GM11168 (cell line): ENCODE data around the gene STON2.

ENCODE experiments used
- in situ Hi-C: fragments of 300-500 bp; cut with MboI; formaldehyde crosslinking; loops from one replicate; pipeline ENCODE4 v1.12.0; 2022; ENCODE audit warnings: low sequenced_read_pairs; ENCODE audit not compliant: unreplicated experiment

Gene STON2

DNA sequence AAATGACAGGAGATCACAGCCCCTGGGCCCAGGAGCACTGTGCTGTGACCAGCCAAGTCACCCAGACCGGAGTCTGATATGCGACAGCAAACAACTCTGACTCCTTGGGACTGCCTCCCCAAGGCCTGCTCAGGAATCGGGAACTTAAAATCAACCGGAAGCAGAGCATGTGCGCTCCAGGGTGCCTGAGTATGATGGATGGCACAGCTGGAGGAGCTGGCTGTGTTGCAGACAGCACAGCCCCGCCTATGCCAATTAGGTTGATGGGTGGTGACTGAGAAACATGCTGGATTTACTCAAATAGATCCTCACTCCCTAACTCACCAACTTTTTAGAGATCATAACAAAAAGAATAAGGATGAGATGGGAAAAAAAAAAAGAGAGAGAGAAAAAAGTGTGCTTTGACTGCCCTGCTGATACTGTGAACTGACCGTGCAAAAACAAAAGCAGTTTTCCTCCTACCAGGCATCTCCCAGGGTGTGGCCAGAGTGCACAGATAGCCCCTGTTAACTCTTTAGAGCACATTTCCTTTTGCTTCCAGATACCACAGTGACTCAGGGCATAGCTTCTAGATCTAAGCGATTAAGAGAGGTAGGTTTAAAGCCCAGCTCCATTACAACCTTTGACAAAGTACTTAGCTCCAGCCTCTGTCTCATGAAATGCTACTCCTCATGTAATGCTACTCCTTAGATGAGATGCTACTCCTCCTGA is 27.4 kb upstream of the STON2 start:
- in situ Hi-C loops, result no loop called here

DNA sequence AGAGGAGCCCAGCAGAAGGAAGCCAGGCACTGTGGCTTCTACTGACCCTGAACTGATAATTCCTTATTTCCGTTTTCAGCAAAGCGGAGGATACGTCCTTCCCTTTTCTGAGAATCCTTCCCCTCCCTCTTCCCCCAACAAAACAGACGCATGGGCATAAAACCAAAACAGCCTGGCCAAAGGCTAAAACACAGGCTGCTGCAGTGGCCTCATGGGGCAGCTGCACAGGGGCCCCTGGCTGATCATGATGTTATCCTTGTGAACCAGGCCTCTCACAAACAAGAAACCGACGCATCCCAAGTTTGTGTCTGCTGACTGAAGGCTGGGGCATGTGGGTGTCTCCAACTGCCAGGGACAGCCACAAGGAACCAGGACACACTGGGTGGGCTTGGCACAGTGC is 23.4 kb upstream of the STON2 start:
- in situ Hi-C loops, result no loop called here

GRCh38 chr14:81418057-81418790 is 18.1 kb upstream of the STON2 start:
- in situ Hi-C loops, result no loop called here

DNA sequence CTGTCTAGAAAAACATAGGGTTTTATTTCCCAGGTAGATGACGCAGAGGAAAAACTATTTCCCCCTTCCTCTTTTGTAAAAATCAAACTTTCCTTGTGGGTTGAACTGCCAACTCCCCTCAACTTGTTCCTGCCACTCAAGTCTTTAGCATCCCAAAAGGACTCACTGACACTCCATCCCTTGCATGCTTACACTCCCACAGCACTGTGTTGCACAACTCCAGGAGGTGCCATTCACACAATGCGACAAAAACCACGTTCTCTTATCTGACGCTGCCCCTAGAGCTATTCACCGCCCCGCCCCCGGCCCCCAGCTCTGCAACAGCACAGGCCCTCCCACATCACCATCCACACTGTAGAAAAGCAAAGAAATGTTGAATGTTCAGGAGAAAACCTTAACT is 16.9 kb upstream of the STON2 start:
- in situ Hi-C loops, result no loop called here

- in situ Hi-C loops, result no loop called here
Measured at GRCh38 chr14:81416194-81416952, 16.2 kb upstream of the STON2 start.

DNA sequence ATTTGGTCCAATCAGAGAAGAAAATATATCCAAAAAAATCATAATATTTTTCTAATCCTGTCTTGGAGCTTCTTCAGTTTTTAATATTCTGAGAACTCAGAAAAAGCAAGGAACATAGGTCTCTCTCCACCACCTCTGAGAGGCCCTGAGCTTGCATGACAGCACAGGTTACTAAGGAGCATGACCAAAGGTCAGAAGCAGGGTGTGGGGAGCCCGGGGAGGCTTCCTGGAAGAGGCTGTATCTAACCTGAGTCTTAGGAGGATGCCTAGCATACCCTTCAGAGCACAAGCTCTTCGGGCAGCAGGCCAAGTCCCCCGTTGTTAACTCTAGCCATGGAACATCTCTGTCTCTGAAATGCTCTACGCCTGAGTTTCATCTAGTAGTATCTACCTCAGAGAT is 15.7 kb upstream of the STON2 start:
- in situ Hi-C loops, result no loop called here

DNA sequence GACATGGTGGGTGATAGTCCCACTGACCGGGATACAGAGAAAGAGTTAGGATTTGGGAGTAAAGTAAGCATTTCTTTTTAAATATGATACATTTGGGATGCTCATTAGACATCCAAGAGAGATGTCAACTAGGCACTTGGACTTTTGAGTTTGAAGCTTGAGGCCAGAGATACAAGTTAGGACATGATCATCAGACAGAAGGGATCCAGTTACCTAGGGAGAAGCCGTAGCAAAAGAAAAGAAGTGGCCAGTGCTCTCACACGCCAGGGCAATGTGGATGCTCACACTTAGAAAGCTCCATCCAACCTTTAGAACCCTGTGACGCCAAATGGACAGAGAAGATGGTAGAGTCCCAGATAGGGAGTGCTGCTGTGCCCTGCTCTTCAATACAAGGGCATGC is 14.0 kb upstream of the STON2 start:
- in situ Hi-C loops, result no loop called here

DNA sequence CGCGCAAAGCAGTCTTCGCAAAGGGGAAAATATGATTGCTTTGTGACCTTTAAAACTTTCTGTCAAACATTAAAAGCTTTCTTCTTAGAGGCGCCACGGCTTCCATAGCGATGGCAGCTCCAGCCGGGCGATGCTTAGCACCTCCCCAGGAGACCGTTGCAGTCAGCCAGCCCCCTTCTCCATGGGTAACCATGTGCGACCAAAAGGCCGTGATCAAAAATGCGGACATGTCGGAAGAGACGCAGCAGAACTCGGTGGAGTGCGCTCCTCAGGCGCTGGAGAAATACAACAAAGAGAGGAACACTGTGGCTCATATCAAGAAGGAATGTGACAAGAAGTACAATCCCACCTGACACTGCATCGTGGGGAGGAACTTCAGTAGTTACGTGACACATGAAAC is 12.7 kb upstream of the STON2 start:
- in situ Hi-C loops, result no loop called here

DNA sequence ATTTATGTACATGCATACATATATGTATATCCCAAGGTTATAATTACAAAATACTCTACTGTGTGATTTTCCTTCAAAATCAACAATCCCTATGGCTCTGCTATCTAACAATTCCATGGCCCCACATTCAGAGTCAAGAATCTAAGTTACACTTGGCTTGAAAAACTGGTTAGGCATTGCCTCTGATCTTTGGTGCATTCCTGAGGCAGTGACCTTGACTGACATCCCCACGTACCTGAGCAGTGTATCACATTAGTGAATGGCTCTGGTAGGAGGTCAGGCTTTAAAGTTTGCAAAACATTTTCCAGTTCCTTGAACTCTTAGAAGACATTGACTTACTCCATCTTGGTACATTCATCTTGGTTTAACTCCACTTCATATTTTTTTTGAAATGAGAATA is 8.5 kb upstream of the STON2 start:
- in situ Hi-C loops, result no loop called here

- in situ Hi-C loops, result no loop called here
Measured at GRCh38 chr14:81406863-81407262, 6.7 kb upstream of the STON2 start.

DNA sequence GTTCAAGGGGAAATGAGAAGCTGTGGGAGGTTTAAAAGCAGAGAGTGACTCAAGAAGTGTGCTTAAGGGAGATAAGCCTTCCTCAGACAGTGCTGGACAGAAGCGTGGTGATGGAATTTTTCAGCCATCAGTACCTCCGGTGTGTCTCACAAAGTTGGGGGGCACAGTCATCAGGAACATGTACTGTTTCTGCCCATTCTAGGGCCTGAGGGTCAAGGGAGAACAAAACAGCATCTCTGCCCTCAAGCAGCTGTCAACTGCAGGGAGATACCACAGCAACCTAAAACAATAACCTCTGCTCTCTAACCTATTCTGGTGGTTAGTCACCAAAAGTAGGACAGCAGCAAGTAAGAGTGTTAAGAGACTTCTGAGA is 2.0 kb upstream of the STON2 start:
- in situ Hi-C loops, result no loop called here

- in situ Hi-C loops, result no loop called here
Measured at GRCh38 chr14:81401420-81402122, 1.4 kb upstream of the STON2 start.

DNA sequence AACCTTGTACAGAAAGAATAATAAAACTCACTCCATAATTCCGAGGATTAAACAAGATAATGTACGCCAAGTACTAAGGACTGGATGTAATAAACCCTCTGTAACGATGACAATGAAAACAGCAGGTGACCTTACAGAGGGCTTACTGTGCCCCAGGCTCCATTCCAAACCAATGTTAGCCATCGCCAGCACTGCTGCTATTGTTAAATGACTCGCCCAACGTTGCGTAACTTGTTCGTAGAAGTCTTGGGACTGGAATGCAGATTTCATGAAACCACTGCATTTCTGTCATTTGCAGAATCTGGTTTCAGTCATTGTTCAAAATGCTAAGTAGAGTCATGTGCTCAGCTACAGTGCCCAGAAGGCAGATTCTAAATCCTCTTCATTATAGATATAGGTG is 728 bp upstream of the STON2 start:
- in situ Hi-C loops, result no loop called here

GRCh38 chr14:81398196-81398891 is 1.8 kb downstream of the STON2 start:
- in situ Hi-C loops, result no loop called here

DNA sequence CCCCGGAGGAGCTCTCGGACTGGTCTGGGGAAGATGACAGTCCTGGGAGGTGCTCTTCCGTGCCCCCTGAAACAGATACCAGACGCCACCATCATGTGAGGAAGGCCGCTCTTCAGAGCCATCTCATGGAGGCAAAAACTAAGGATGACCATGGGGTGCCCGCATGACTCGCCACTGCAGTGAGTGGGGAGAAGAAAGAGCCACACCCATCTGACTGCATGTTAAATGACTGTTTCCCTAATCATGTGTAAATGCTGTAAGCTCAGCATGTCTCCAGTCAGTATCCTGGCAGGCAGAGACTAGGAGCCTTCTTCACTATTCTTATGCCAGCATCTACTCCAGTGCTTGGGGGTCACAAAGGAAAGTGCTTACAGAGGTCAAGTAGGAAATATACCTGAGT is 4.0 kb downstream of the STON2 start:
- in situ Hi-C loops, result no loop called here

- in situ Hi-C loops, result no loop called here
Measured at GRCh38 chr14:81394739-81395138, 5.4 kb downstream of the STON2 start.

- in situ Hi-C loops, result no loop called here
Measured at GRCh38 chr14:81392976-81393643, 7.0 kb downstream of the STON2 start.

- in situ Hi-C loops, result no loop called here
Measured at GRCh38 chr14:81392052-81392451, 8.1 kb downstream of the STON2 start.

GRCh38 chr14:81390696-81391095 is 9.4 kb downstream of the STON2 start:
- in situ Hi-C loops, result no loop called here

DNA sequence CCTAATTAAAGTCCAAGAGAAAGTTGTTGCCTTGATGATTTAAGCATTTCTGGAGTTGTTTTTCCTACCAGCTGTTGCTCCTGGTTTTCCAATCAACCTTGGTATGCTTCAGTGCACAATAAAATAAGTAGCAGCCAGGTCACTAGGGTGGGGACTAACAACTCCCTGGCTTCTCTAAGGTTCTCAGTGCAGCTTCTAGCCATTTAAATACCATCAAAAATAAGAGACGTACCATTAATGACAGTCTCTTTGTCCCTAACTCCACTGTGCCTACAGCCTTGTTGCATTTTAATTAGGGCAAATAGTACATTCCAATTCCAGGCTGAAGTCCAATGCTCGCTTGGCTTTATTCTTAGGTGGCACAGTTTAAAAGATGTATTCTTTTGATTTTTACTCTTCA is 11.8 kb downstream of the STON2 start:
- in situ Hi-C loops, result no loop called here
